ENCODE results near the gene TMEM30A.

- TF ChIP-seq TARDBP (IDR thresholded peaks at IDR 0.05) (no peak), ARNT (IDR thresholded peaks at IDR 0.05) (no peak)
Measured at GRCh38 chr6:75250552-75250951, 34.0 kb downstream of the TMEM30A start.

Measured in HEK293T (cell line).